NT2/D1 (cell line): ENCODE measurements around the gene TFIP11.

Experiments
- DNase-seq: peaks from one replicate; pipeline ENCODE4 v3.0.0-alpha.2; 2011; ENCODE audit warnings: low read depth, low spot score
- H3K27me3 ChIP-seq: 2 replicates; pipeline ENCODE4 v1.6.0; 2011; ENCODE audit warnings: mild to moderate bottlenecking; ENCODE audit not compliant: insufficient read length, insufficient read depth
- H3K36me3 ChIP-seq: 2 replicates; pipeline ENCODE4 v1.6.1; 2011; ENCODE audit warnings: mild to moderate bottlenecking, low read length, mixed read lengths; ENCODE audit not compliant: insufficient read depth, insufficient read length
- H3K4me1 ChIP-seq: 2 replicates; pipeline ENCODE4 v1.5.1; 2011; ENCODE audit not compliant: insufficient read depth, insufficient read length
- H3K4me3 ChIP-seq: 2 replicates; pipeline ENCODE4 v1.5.1; 2011; ENCODE audit warnings: low read depth; ENCODE audit not compliant: insufficient read length
- H3K9ac ChIP-seq: 2 replicates; pipeline ENCODE4 v1.6.0; 2011; ENCODE audit warnings: low read depth; ENCODE audit not compliant: insufficient read length
- H3K9me3 ChIP-seq: 2 replicates; pipeline ENCODE4 v1.5.1; 2011; ENCODE audit warnings: mild to moderate bottlenecking, low read length; ENCODE audit not compliant: insufficient read depth
- SUZ12 ChIP-seq: IDR thresholded peaks from 2 replicates; pipeline ENCODE4 v1.6.1; 2011; ENCODE audit not compliant: insufficient read length, insufficient read depth; ENCODE audit errors: extremely low read depth
- YY1 ChIP-seq: IDR thresholded peaks from 2 replicates; pipeline ENCODE4 v1.6.1; 2011; ENCODE audit not compliant: insufficient read length, insufficient read depth
- ZNF274 ChIP-seq: IDR thresholded peaks from 2 replicates; pipeline ENCODE4 v1.6.1; 2011; ENCODE audit warnings: mild to moderate bottlenecking, low read depth, low read length

The TFIP11 gene

DNA sequence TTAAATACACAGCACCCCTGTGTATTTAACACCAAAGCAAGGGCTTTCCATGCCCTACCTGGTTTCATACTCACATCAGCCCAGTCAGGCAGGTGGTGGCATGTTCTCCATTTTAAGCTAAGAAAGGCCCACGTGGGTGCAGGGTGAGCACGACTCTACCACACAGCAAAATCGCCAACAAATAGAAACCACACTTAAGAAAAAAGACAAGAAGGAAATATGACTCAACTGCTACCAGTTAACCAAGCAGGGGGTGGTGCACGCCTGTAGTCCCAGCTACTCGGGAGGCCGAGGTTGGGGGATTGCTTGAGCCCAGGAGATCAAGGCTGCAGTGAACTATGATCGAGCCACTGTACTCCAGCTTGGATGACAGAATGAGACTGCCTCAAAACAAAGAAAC, 35.2 kb upstream of the TFIP11 start:
- peaks cover 11% of the 10 kb centered on the region for H3K36me3 ChIP-seq
- H3K9me3 ChIP-seq: no peaks in the 10 kb centered on the region
- H3K4me1 ChIP-seq: peaks cover 4% of the 10 kb centered on the region
- no peak overlapping the region for H3K9ac ChIP-seq
- H3K27me3 ChIP-seq: no peaks in the 10 kb centered on the region
- TF ChIP-seq SUZ12: no peak
- TF ChIP-seq YY1: no peak
- TF ChIP-seq ZNF274: no peak
- no peak overlapping the region for H3K4me3 ChIP-seq
- DNase-seq: no peak

DNA sequence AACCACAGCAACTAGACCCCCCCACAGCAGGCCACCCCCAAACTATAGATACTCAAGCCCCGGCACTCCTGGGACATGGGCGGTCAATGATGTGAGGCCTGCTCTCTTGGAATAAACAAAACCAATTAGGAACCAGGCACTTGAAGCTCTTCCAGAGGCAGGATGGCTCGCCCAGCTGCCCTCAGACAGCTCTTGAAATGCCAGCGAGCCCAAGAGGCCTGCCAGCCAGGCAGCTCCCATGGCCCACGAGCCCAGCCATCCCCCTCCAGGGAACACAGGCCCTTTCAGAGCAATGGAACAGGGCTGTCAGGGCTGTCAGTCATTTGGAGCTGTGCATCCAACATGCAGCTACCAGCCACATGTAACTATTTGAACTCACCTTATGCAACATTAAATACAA, 34.0 kb upstream of the TFIP11 start:
- no peak for TF ChIP-seq SUZ12
- no peak for TF ChIP-seq YY1
- TF ChIP-seq ZNF274: no peak
- Histone ChIP-seq H3K4me3 (no peak overlapping the region), H3K9me3 (no peaks in the 10 kb centered on the region), H3K36me3 (peaks cover 15% of the 10 kb centered on the region), H3K4me1 (peaks cover 4% of the 10 kb centered on the region), H3K9ac (no peak overlapping the region), H3K27me3 (no peaks in the 10 kb centered on the region)
- DNase-seq: no peak

DNA sequence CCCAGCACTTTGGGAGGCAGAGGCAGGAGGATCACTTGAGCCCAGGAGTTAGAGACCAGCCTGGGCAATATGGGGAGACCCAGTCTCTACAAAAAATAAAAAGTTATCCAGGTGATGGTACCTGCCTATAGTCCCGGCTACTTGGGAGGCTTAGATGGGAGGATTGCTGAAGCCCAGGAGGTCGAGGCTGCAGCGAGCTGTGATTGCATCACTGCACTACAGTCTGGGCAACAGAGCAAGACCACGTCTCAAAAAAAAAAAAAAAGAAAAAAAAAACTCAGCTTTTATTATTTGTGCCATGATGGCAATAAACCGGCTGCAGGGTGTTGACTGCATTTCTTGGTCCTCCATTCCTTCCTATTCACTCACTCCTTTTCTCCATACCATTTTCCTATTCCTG, 33.6 kb upstream of the TFIP11 start:
- Histone ChIP-seq H3K27me3 (no peaks in the 10 kb centered on the region), H3K9me3 (no peaks in the 10 kb centered on the region), H3K36me3 (peaks cover 19% of the 10 kb centered on the region), H3K4me3 (no peak overlapping the region), H3K4me1 (peaks cover 4% of the 10 kb centered on the region), H3K9ac (no peak overlapping the region)
- no peak for DNase-seq
- TF ChIP-seq YY1: no peak
- TF ChIP-seq SUZ12: no peak
- TF ChIP-seq ZNF274: no peak

DNA sequence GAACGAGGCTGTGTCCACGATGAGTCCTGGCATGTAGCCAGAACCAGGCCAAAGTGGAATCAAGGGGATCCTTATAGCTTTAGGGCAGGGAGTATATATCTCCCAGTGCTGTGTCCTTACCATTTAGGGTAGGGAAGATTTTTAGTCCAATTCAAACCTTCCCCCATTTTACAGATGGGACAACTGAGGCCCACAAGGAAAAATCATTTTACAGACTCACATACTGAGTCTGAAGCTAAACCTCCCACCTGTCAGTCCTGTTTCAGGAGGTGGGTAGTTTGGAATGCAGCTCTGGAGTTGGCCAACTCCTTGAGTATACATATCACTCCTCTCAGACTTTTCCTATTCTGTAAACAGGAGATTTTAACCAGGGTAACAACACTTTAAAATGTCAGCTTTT, 33.1 kb upstream of the TFIP11 start:
- TF ChIP-seq SUZ12 (no peak), ZNF274 (no peak)
- H3K9ac ChIP-seq: no peak overlapping the region
- peaks cover 24% of the 10 kb centered on the region for H3K36me3 ChIP-seq
- no peak for DNase-seq
- no peaks in the 10 kb centered on the region for H3K9me3 ChIP-seq
- H3K4me1 ChIP-seq: peaks cover 4% of the 10 kb centered on the region
- H3K27me3 ChIP-seq: no peaks in the 10 kb centered on the region
- no peak overlapping the region for H3K4me3 ChIP-seq

DNA sequence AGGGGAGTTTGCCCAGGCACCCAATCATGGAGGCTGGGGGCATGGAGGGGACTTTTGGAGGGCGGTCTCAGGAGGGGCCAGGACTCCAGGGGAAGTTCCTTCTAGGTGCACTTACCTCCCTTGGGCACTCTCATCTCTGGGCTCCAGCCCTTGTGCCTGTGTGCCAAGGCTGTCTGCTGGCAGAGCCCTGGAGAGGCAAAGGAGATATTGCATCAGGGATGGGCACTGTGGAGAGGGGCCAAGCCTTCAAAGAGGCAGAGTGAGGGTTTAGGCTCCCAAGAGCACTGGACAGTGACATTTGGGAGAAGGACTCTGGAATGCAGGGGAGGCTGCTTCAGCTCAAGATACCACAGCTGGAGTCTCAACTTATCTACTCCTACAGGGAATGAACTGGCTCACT, 32.2 kb upstream of the TFIP11 start:
- Histone ChIP-seq H3K36me3 (peaks cover 30% of the 10 kb centered on the region), H3K9ac (no peak overlapping the region), H3K4me3 (no peak overlapping the region), H3K27me3 (no peaks in the 10 kb centered on the region), H3K4me1 (peaks cover 2% of the 10 kb centered on the region), H3K9me3 (no peaks in the 10 kb centered on the region)
- no peak for DNase-seq
- TF ChIP-seq YY1 (no peak), SUZ12 (no peak), ZNF274 (no peak)

DNA sequence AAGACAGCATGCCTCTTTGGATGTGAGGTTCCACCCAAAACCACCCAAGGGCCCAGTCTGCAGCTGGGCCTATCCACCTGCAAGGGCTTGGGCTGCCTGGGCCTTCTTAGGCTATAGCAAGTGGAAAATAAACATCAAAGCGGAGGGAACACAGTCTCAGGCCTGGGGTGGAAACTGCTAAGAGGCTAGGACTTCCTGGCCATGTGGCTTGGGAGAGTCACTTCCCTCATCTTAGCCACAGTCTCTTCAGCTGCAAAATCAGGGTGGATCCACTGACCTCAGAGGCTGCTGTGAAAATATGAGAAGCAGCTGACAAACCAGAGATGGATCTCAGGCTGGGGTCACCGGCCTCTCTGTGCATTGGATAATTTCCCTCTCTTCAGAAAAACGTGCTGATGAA, 30.6 kb upstream of the TFIP11 start:
- Histone ChIP-seq H3K9ac (no peak overlapping the region), H3K36me3 (peaks cover 40% of the 10 kb centered on the region)

DNA sequence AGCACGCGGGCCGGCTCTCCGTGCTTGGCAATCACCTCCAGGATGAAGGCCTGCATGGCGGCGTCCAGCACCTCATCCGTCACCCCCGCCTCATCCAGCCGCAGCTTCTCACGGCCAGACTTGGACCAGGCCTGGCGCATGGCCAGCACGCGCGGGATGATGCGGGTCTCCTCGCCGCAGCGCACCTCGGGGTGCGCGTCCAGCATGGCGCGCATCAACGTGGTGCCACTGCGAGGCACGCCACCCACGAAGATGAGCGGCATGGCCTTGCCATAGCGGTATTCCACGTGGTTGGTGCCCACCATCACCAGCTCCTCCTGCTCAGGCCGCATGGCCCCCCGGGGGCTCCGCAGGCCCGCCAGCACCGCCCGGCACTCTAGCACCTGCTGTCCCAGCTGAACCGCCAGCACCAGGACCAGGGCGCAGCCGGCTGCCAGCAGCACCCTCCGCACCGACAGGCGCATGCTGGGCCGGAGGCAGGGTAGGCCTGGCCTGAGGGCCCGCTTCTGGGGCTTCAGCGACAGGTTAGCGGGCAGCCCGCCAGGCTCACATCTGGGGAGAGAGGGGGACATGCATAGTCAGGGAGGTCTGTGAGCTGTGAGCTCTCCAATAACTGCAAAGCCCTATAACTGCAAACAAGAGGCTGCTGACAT, 29.0 kb upstream of the TFIP11 start:
- H3K4me3 ChIP-seq: no peak overlapping the region
- no peak for DNase-seq
- peaks cover 45% of the 10 kb centered on the region for H3K36me3 ChIP-seq
- no peaks in the 10 kb centered on the region for H3K9me3 ChIP-seq
- TF ChIP-seq YY1: no peak
- no peak for TF ChIP-seq SUZ12
- no peak for TF ChIP-seq ZNF274
- H3K27me3 ChIP-seq: no peaks in the 10 kb centered on the region
- no peaks in the 10 kb centered on the region for H3K4me1 ChIP-seq
- H3K9ac ChIP-seq: no peak overlapping the region

More for the DNA sequence above, 30.6 kb upstream of the TFIP11 start:
- Histone ChIP-seq H3K4me3 (no peak overlapping the region), H3K4me1 (no peaks in the 10 kb centered on the region), H3K9me3 (no peaks in the 10 kb centered on the region), H3K27me3 (no peaks in the 10 kb centered on the region)
- TF ChIP-seq YY1 (no peak), ZNF274 (no peak), SUZ12 (no peak)
- no peak for DNase-seq

DNA sequence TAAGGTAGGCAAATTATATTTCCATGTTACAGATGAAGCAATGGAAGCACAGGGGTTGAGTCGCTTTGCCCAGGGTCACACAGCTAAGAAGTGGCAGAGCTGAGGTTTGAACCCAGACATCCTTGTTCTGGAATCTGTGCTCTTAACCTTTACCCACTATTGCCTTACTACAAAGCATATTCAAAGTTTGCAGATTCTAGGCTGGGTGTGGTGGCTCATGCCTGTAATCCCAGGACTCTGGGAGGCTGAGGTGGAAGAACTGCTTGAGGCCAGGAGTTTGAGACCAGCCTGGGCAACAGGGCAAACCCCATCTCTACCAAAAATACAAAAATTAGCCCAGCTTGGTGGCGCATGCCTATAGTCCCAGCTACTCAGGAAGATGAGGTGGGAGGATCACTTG, 27.8 kb upstream of the TFIP11 start:
- no peak for DNase-seq
- H3K4me1 ChIP-seq: no peaks in the 10 kb centered on the region
- no peaks in the 10 kb centered on the region for H3K9me3 ChIP-seq
- no peak overlapping the region for H3K9ac ChIP-seq
- peaks cover 55% of the 10 kb centered on the region for H3K36me3 ChIP-seq
- no peaks in the 10 kb centered on the region for H3K27me3 ChIP-seq
- no peak for TF ChIP-seq ZNF274
- TF ChIP-seq SUZ12: no peak
- no peak for TF ChIP-seq YY1
- H3K4me3 ChIP-seq: no peak overlapping the region
